HG03442 (cell line): ENCODE measurements around the gene PLD1.
A peak's percentile ranks its signal among the peaks of the same experiment; 100 is the strongest.

Experiments used
- ATAC-seq: cut with Tn5 transposase; IDR thresholded peaks from one replicate; pipeline ENCODE4 v1.9.1; 2021; ENCODE audit warnings: mild to moderate bottlenecking, moderate library complexity; ENCODE audit not compliant: unreplicated experiment

The PLD1 gene

GRCh38 chr3:171837698-171838097 is 27.4 kb upstream of the PLD1 start:
- no peak for ATAC-seq

DNA sequence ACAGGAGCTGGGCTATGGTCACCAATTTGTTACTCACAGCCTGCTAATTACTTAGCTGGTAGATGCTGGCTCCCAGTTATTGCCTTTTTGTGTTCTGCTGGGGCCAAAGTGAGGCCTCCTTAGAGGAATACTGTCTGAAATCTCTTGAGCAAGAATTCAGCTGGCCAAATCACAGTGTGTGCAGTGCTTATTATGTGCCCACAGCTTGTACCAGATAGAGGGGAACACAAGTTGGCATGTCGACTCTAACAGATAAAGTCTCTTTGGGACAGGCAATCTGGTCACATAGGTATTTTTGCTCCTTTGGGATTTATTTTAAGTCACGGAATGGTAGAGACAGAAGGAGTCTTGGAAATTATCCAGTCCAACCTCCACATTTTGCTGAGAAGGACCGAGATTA is 26.6 kb upstream of the PLD1 start:
- ATAC-seq: no peak

GRCh38 chr3:171835613-171836012 is 25.3 kb upstream of the PLD1 start:
- ATAC-seq: no peak

GRCh38 chr3:171835116-171835515 is 24.8 kb upstream of the PLD1 start:
- no peak for ATAC-seq

DNA sequence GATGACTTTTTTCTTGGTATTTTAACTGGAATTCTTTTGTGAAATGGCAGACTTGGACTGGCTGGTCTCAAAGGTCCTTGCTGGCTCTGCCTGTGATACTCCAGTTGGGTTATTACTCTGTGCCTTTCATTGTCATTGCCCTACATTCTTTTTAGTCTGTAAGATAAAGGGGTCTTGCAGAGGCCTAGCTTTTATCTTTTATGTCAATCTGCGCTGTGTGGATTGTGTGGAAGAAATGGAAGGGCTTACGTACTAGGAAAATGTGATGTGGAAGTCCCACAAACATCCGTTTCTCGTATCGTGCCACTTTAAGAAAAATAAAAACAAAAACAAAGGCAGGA is 24.1 kb upstream of the PLD1 start:
- no peak for ATAC-seq

DNA sequence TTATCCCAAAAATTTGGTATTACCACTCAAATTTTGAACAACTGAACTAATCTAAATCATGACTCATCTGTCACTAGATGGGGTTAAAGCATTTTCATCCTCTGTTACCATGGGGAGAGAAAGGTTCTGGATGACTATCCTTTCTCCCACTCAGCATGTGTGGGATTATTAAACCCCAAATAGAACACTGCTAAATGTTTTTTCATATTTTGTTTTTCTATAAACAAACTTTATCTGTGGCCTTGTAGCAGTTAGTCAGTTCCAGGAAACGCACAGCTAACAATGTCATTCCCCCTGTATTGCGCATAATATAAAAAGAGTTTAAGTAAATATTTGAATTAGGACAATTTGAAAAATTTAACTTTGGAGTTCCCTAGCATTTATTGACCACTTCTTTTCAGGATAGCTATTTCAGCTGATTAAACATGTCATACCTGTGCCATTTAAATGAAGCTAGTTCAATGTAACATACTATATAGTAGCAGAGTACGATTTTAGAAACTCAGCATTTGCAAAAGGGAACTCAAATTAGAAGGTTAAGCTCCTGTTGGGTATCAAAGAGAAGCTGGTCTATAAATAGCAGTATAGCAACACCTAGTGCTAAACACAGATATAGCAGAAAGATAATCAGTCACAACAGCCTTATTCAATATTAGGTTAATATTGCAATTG is 23.6 kb upstream of the PLD1 start:
- ATAC-seq: peak; percentile 47

GRCh38 chr3:171832989-171833388 is 22.7 kb upstream of the PLD1 start:
- ATAC-seq: no peak

DNA sequence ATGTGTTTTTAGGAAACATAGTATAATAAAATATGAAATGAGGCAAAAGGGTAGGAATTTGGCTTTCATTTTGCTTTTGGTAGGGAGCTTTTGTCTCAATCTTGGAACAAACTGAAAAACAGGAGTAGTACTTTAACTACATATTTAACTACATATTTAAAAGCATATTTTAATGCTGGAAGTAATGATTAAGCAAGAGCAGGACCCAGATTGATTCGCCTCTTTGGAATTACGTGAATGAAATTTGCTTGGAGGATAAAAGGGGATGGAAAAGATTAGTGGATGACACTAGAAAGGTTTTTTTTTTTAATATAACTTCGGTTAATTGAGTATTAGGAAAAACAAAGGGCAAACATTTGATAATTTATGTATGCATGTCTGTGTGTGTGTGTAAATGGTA is 21.7 kb upstream of the PLD1 start:
- no peak for ATAC-seq

DNA sequence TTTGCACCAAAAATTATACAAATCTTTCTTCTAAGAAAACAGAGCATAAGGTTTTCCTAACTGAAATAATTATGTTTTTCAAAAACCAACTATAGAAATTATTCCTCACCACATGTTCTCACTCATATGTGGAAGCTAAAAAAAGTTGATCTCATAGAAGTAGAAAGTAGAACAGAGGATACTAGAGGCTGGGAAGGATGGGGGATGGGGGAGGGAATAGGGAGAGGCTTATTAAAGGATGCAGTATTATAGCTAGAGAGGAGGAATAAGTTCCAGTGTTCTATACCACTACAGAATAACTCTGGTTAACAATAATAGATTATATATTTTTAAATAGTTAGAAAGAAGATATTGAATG is 20.2 kb upstream of the PLD1 start:
- no peak for ATAC-seq

DNA sequence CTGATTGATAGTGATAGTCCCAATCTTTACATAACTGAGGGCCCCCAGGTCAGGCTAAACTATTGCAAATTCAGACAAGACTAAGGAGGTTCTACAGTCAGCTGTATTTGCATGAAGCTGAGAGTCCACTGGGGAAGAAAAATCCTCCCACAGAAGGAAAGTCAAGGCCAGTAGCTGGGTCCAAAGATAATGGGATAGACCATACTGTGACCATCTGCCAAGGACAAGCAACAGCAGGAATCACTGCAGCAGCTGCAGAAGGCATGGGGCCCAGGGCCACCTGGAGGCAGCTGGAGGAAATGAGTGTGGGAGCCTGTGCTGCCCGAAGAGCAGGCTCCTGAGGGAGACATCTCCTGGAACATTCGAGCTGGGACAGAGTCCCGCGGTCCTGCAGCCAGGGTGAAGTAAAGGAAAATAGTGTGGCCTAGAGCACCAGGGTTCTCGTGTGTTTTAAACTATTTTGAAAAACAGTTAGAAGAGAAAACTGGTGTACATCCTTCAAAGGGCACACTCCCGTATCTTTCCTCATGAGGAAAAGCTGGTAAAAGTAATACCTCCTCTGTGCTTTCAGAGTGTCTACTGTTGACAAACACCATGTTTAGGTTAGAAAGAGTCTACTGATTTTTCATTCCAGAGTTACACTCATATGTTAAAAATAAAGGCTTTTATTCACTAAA is 19.7 kb upstream of the PLD1 start:
- peak; percentile 62 for ATAC-seq

- ATAC-seq: no peak
These were observed 18.9 kb upstream of the PLD1 start for GRCh38 chr3:171828902-171829770.

- no peak for ATAC-seq
These were observed 17.7 kb upstream of the PLD1 start for GRCh38 chr3:171827836-171828458.

DNA sequence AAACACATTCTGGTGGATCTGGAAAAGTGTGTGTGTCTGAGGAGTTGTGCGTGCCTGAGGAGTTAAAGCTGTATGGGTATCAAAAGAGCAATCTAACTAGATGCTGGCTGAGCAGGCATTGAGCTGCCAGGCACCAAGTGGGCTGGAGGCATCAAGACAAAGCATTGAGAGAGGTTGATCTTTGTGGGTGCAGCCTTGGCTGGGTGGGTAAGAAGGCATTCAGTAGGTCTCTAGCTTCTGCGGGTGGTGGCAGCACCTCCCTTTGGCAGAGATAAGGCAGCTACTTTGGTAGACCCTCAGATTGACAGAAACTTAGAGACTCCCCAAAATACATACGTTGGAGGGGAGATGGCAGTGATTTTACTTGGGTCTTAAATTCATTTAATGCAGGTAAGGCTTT is 17.1 kb upstream of the PLD1 start:
- ATAC-seq: no peak

GRCh38 chr3:171825222-171825828 is 15.0 kb upstream of the PLD1 start:
- ATAC-seq: no peak

- no peak for ATAC-seq
These were observed 14.5 kb upstream of the PLD1 start for GRCh38 chr3:171824824-171825221.

DNA sequence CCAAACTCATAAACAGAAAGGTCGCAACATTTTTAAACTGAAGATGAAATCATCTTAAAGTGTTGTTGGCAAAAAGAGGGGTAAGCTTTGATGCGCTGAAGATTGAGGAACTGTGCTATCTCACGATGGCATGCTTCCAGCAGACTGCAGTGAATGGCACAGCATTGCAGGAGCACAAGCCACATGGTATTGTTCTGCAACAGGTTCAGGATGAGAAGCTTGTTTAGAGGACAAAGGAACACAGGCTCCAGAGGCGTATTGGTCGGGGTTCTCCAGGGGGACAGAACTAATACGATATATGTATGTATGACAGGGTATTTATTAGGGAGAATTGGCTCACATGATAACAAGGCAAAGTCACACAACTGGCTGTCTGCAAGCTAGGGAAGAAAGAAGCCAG is 13.8 kb upstream of the PLD1 start:
- ATAC-seq: no peak

DNA sequence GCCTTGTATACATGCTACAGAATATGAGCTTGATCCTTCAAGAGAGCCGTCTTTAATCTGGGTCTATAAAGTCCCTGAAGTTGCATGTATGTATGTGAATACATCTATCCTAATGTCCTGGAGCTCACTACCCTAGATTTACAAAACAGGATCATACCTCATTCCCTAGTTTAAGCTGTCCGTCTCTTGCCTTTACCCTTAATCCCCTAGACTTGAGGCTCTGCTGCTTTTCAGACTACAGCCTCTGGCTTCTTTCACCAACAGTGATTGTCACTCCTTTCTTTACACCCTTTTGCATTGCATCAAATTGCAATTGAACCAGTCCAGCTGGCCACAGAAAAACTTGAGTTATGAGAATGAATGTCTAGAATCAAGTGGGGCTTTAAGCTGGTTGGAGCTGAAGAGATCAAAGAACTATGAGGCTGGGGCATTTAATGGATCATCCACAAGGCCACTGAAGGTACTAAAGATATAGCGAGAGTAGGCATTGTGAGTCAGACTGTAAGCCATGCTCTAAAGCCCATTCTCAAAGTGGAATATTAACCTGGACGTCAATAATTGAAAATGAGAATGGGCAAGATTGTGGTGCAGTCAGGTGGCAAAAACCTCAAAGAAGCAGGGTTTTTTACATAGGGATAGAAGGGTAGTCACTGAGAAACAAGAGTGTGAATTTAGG is 12.3 kb upstream of the PLD1 start:
- peak; percentile 41 for ATAC-seq

- no peak for ATAC-seq
These were observed 11.6 kb upstream of the PLD1 start for GRCh38 chr3:171821778-171822358.

- ATAC-seq: no peak
These were observed 10.8 kb upstream of the PLD1 start for GRCh38 chr3:171821044-171821443.

GRCh38 chr3:171817074-171817800 is 7.0 kb upstream of the PLD1 start:
- no peak for ATAC-seq
